Measurements from ENCODE around the gene ZFR. TPM values are rescaled to one million over a fixed set of nuclear protein-coding genes. Genes with fewer than 3 reads are reported as not detected.

Gene ZFR
- total and polyA plus RNA-seq, 9 of the 15 experiments (the other 6 are each of a cell fraction or from before 2014, with no cell fraction given) = 35.5 to 108 (median 71.1) TPM

GRCh38 chr5:32394981-32395380, 49.6 kb downstream of the ZFR start:
- H3K4me1 ChIP-seq (replicated peaks in 1 of 2; ENCODE audit: control insufficient read depth in 2 of 2, insufficient read depth in 2 of 2, low read length in 2 of 2) = peaks cover 0 to 8% of the 10 kb centered on the region in 2 experiments; a peak in 2 of 5 replicates

More at GRCh38 chr5:32394981-32395380, 49.6 kb downstream of the ZFR start:
- Histone ChIP-seq H2AFZ (ENCODE audit: low read depth, low read length) (no peak overlapping the region), H4K20me1 (replicated peaks; ENCODE audit: control insufficient read depth, insufficient read depth, low read length) (no peaks in the 10 kb centered on the region), H3K9ac (ENCODE audit: insufficient read depth in 1 of 2, low read depth in 2 of 2, low read length in 2 of 2) (no peak overlapping the region), H3K9me3 (replicated peaks; ENCODE audit: control insufficient read depth, insufficient read depth, low read depth, low read length) (no peaks in the 10 kb centered on the region), H3K4me3 (no peak overlapping the region), H3K79me2 (ENCODE audit: control insufficient read depth, insufficient read depth, low read length) (no peaks in the 10 kb centered on the region), H3K9me1 (ENCODE audit: control insufficient read depth, insufficient read depth, low read length) (no peaks in the 10 kb centered on the region), H3K4me2 (ENCODE audit: insufficient read depth, low read length) (no peak overlapping the region), H3K27me3 (ENCODE audit: control insufficient read depth in 2 of 2, insufficient read depth in 2 of 2, low read length in 2 of 2) (no peaks in the 10 kb centered on the region), H3K36me3 (ENCODE audit: control insufficient read depth, insufficient read depth, low read length) (peaks cover 90% of the 10 kb centered on the region), H3K27ac (ENCODE audit: extremely low read depth, low read depth, low read length) (no peak overlapping the region)
- CTCF ChIA-PET (ENCODE audit: low intra/inter-chr PET ratio) = no interaction called here
- no peak for ATAC-seq
- FAIRE-seq = no peak
- 90% methylated on average over 4 of the region's 4 CpGs for WGBS (ENCODE audit: insufficient coverage, low coverage, missing lambda C conversion rate)
- POLR2A ChIA-PET = interaction anchor here (1.4 kb wide), 1 partner anchor 10 kb away, joined by 8 read pairs; no protein-coding TSS in a partner anchor
- no peak for DNase-seq (ENCODE audit: extremely low read depth in 1 of 4, low spot score in 3 of 4)
- intact Hi-C loops (cut with micrococcal nuclease) = no loop called here
- in situ Hi-C loops (cut with MboI) = no loop called here
- no TSS peak for BruUV-seq (replicated peaks)
- no peak for TF ChIP-seq ZNF354B (CRISPR knock-in tag; IDR thresholded peaks at IDR 0.05)
- no peak for TF ChIP-seq ZBTB5 (IDR thresholded peaks at IDR 0.05)
- TF ChIP-seq TFAM (CRISPR knock-in tag; conservative IDR thresholded peaks at IDR 0.05) = no peak
- TF ChIP-seq ZBTB34 (CRISPR knock-in tag; IDR thresholded peaks at IDR 0.05) = no peak
- no peak for TF ChIP-seq FOXM1 (IDR thresholded peaks at IDR 0.05; ENCODE audit: low read depth)
- no peak for TF ChIP-seq FOXM1 (CRISPR knock-in tag; IDR thresholded peaks at IDR 0.05; ENCODE audit: low read depth)
- TF ChIP-seq RNF219 (CRISPR knock-in tag; IDR thresholded peaks at IDR 0.05) = no peak
- TF ChIP-seq NR0B1 (IDR thresholded peaks at IDR 0.05; ENCODE audit: partially characterized antibody) = no peak
- no peak for TF ChIP-seq CHD4 (IDR thresholded peaks at IDR 0.05; ENCODE audit: insufficient read depth, insufficient replicate concordance, low read depth, low read length, poor library complexity, severe bottlenecking)
